Activated T-cell treated with anti-CD3 and anti-CD28 coated beads for 24 hours (primary cell): ENCODE measurements around the gene CFDP1.
A peak's percentile ranks its signal among the peaks of the same experiment; 100 is the strongest.

Experiments
- DNase-seq: peaks from one replicate; pipeline ENCODE4 v3.0.0-alpha.2; 2020; ENCODE audit warnings: low read depth

The CFDP1 gene

DNA sequence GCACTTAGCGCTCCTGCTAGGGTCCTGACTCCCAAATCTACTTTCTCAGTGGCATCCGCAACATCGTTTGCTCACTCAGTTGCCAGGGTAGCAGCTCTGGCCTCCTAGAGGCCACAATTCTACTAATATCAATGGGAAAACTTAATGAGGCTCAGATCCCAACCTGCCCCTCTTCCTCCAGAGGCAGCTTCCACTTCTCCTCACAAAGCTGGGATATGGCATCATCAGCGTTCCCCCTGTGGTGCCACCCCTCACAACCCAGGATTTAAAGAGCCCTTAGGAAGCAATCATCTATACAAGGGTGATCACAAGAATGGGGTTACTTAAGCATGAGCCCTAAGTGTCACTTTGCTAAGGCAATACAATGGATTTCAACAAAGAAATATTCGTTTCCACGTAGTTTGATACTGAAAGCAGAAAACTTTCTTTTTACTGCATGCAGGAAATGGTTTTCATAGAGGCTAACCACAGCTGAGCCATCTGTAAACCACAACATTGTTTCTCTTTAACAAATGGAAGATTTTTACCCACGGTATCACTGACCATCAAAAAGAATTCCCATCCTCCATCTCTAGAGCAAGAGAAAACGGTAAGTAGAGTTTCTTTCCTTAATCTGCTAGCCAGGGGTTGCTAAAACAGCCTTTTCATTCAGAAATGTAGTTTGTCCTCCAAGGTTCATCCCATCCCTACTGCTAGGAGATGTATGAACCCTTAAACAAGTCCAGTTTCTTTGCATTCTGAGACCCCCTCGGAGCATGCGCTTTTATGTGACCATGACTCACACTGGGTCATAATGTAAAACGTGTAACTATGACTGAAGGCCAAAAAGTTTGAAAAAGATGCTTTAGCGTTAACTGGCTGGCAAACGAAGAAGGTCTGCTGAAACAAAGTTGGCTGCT lies 113.5 kb downstream of the CFDP1 start:
- no peak for DNase-seq

DNA sequence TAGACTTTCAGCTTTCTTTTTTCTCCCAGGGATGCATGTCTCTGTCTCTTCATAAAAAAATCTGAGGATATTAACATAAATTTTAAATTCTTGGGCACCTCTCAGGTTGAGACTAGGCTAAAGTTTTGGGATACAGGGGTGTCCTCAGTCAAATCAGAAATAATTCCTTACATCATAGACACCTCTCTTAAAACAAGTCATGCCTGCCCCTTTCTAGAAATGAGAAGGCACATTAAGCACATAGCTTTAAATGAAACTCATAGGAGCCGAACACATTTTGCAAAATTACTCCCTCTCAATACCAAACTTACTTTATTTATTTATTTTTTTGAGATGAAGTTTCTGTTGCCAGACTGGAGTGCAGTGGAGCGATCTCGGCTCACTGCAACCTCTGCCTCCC lies 114.6 kb downstream of the CFDP1 start:
- no peak for DNase-seq

DNA sequence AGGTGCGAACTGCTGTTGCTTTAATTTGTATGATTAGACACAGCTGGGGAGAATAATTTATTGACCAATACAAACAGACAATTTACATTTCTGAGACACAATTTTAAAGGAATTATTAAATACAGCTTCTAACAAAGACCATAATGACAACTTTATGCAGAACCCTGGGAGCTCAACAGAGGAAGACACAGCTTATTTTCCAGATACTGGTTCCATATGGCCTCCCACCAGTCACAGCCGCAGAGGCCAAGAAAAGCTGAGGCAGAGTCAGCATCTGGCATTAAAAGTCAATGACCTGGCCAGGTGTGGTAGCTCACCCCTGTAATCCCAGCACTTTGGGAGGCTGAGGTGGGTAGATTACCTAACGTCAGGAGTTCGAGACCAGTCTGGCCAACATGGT lies 115.8 kb downstream of the CFDP1 start:
- DNase-seq: no peak

DNA sequence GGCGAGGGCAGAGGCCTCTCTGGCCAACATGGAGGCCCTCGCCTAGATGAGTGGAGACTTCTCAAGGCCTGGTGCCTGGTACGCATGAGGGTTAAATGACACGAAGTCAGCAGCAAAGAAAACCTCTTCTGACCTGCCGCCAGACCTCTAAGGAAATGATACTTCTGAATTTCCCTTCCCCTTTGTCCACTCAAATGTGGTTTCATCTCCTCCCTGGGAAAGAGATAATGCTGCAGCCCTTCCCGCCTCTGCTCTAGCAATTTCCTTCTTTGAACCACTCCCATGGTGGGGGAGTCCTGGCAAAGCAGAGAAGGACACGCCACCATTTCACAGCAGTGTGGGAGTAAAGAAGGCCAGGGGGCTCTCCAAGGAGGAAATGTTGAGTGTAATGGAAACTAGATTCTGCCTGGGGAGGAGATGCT lies 116.2 kb downstream of the CFDP1 start:
- DNase-seq: no peak

DNA sequence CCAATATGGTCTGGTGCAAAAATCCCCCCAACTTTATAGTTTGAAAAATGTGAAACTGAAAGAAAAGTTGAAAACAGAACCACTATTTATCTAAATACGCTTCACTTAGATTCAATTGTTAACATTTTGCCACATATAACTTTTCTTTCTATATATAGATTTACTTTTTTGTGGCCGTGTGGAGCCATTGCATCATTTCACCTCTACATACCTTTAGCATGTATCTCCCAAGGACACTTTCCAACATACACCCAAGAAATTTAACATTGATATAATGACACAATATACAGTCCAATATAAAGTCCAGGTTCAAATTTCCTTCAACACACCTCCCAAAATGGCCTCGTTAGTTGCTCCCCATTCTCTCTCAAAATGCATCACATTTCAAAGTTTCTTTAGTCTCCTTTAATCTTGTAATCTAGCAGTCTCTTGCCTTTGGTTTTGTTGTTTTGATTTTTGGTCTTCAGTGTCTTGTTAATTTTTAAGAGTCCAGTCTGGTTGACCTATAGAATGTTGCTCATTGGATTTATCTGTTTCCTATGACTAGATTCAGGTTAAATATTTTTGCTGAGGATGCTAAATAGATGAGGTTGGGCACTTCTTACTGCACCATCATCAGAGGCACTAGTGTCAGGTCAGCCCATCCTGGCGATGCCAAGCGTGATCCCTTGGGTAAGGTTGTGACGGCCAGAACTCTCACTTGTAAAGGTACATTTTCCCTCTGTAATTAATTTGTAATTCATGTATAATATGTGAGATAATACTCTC lies 117.6 kb downstream of the CFDP1 start:
- DNase-seq: no peak

DNA sequence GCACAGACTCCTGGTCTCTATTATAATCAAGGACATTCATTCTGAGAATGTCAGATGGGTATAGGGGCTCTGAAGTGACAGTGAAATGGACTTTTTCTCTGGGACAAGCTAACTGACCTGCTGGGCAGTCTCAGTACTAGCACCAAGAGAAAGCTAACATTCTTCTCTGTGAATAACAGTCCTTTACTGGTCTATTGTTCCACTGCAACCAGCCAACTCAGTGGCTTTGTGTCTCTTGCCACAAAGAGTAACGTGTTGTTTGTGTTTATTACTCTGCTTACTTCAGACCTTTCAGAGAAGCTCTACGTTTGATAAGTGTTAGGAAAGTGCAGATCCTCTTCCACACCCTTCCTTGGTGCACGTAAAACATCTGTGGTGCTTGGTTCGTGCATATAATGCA lies 120.4 kb downstream of the CFDP1 start:
- DNase-seq: no peak

DNA sequence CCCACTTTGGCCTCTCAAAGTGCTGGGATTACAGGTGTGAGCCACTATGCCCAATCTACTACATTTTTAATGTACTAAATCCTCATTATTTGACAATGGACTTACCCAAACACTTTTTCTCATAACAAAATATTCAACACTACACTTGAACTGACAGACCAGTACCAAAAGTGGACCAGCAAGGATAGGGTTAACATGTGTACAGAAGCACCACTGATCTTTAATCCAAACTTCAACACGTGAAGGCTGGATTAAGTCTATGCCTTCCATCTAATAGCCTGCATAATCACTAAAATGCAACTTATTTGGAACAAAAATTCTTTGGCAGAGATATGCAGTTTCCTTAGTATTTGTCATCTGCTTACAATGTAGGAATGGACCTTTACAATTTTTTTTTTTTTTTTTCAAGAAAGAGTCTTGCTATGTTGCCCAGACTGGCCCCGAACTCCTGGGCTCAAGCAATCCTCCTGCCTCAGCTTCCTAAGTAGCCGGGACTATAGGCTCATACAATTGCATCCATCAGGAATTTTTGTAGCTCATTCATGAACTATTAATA lies 121.8 kb downstream of the CFDP1 start:
- no peak for DNase-seq

DNA sequence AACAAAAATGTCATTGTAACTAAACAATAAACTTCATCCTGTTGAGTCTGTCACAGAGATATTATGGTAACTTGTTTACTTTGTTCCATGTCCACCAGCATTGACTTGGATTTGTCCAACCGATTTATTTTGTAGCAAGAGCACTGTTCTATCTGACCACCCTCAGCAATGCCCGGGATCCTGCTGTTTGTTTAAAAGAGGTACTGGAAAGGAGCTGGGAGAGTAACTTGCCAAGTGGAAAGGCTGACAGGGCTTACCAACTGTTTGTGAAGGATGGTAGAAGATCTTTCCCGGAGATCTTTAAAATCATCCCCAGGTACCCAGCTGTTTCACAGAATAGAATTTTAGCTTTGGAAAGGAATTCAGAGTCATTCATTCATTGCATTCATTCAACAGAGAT lies 122.8 kb downstream of the CFDP1 start:
- no peak for DNase-seq

DNA sequence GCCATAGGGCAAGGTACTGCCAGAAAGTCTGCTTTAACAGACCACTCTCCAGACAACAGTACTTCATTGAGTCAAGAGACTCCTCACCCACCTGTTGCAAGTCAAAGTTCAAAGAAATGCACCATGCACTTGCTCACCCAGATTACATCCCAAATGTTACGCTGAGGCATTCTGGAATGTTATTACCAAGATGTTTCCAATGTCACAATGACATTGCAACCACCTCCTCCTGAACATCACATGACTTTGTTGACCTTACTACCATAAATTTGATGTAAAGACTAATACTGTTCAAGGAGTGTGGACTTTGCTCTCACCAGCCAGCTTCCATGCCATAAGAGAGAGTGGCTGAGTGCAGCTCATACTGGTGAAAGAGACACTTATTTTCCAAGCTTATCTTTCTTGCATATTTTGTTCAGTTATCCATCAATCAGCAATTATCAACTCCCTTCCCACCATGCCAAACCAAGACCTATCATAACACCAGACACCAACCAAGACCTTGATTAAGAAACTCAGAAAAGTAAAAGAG lies 123.3 kb downstream of the CFDP1 start:
- no peak for DNase-seq

DNA sequence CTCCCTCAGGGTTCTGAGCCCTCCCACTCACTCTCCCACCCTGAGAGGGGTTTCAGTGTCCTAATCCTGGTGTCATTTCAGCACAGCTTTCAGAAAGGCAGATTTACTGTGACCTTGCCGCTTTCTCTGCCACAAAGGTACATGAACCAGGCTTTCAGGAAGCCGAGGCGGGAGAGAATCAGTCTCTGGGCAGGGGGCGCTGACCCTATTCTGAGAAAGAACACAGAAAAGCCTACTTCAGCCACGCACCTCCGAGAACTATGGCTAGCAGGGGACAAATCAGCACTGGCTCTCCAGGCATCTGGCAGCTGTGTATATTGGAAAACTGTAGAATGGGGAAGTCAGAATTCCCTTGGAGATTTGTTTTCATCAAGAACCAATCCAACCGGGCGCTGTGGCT lies 124.1 kb downstream of the CFDP1 start:
- DNase-seq: no peak

DNA sequence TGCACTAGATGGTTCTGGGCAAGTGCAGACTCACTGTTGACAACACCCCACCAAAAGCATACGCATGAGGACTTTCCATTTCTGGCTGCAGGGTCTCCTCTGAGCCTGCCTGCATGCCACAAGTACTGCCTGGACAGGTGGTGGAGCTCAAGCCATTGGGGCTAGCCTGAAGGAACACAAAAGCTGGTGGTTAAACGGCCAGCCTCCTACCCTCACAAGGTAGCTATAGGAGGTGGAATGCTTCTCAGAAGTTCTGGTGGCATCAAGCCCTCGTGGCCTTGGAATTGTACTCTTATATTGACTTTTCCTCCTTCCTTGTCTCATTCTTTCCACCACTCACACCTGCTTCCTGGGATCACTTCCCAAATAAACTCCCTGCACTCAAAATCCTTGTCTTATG lies 125.3 kb downstream of the CFDP1 start:
- no peak for DNase-seq

DNA sequence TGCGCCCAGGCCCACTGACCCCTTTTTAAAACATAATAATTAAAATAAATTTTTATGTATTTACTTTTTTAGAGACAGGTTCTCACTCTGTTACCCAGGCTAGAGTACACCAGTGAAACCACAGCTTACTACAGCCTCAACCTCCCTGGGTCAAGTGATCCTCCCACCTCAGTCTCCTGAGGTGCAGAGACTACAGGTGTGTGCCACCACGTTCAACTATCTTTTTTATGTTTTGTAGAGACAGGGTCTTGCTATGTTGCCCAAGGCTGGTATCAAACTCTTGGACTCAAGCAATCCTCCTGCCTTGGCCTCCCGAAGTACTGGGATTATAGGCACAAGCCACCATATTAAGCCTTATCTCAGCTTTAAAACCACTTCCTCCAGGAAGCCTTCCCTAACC lies 125.8 kb downstream of the CFDP1 start:
- no peak for DNase-seq

DNA sequence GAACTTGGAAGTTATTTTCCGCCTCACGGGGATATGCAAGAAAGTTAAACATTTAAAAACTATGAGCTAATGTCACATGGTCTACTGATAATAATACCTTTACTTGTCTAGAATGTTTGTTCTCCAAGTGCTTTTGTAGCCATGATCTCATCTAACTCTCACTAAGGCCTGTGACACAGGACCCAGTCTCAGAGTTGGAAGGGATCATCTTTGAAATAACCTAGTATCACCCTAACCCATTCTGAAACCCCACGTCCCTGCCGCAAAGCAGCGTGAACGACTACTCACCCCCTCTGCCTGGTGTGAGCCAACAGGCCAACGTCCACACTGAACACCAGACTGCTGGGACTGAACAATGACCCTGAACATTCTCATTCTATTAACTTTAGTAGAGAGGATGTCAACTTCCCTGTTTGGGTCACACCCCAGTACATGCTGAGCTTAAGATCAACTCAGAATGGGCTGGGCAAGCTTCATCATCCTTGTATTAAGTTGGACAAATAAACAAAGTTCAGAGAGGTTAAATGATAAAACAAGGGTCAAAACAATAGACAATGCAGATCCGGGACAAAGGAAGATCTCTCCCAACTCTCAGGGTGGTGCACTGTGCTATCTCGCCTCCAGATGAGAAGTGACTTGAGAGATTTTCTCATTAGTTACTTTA lies 127.1 kb downstream of the CFDP1 start:
- DNase-seq: no peak

DNA sequence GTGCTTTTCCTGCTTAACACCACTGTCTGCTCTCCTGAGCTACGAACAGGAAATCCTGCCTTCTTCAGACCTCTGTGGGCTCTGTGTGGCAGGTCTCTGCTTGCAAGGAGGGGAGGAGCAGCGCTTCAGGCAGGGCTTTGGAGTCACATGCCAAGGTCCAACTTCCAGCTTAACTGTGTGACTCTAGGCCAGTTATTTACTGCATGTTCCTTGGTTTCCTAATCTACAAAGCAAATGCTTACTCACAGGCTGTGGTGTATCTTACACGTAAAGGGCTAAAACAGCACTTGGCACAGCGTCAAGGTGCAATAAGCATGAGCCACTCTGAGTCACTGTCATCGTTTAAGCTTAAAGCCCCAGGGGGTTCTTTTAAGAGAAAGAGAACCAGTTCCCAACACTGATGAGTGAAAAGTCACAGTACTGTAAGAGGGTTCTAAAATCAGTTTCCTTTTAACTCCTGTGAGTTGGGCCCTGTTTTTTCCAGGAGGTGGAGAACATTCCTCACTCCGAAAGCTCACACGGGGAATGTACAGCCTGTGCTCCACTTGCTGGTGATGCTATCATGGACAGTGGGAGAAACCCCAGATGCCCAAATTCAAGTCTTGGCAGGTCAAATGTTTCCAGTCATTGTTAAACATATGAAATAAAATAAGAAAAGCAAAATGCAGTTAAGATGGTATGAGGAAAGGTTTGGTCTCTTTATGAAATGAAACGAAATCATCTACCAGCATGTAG lies 127.8 kb downstream of the CFDP1 start:
- DNase-seq: peak; percentile 54

DNA sequence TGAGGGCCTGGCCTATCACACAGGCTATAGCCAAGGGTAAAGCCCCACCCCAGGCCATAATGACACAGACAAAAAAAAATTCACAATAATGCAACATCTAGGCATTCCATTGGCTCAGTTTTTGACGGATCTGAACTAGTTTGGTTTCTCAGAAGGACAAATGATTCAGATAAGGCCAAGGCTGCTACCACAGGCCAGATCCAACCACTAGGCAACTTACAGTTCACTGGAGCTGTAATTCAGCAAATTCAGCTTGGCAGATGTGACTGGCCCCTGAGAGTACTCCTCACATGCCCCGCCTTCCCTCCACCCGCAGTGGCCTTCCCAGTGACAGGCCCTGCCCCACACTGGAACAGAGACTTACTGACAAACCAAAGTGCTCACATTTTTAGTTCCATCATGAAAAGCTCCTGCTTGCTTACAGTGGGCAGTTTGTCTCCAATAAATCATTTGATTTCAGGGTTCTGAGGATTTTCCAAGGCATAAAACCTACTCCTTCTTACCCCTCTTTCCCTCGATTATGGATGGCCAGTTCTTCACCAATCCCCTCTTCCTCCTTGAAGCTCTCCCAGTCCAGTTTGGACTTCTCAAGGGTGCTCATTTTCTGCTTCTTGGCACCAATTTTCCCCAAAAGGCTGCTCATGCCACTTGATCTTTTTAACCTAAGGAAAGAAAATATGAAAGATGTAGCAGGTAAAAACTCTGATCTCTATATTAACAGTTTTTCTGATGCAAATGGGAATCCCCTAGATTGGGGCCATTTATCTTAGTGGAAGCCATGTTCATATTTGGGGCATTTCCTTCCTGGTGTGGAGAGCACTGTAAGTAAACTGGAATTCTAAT lies 128.6 kb downstream of the CFDP1 start:
- no peak for DNase-seq

DNA sequence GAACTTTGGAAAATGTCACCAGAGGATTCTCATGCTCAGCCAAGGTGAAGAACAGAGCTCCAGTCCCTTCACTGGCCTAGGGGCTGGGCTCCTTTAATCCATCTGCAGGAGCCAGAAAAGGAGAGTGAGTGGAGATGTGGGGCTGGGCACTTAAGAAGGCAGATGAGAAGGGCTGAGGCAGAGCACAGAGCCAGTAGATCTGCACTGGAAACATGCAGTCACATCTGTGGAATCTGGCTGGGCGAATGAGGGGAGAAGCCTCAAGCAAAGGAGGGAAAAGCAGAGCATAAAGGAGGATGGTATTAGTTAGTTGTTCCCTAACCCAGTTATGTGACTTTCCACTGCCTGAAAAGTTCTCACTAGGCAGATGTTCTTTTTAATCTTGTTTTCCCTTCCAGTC lies 131.5 kb downstream of the CFDP1 start:
- no peak for DNase-seq

DNA sequence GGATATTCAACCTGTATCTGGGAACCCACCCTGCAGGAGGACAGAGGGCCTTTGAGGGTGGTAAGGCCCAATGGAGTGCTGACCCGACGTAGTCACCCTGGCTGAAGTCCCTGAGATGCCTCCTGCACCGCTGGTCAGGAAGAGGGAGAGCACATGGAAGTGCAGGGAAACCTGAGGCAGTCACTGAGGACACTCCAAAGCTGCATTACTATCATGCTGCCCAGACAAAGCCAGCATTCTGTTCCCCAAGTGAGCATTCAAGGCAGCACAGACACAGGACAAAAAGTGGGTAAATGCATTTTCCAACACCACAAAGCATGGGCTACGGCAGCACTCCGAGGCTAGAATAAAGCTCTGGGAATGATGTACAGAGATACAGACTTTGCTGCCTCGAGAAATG lies 135.0 kb downstream of the CFDP1 start:
- no peak for DNase-seq

DNA sequence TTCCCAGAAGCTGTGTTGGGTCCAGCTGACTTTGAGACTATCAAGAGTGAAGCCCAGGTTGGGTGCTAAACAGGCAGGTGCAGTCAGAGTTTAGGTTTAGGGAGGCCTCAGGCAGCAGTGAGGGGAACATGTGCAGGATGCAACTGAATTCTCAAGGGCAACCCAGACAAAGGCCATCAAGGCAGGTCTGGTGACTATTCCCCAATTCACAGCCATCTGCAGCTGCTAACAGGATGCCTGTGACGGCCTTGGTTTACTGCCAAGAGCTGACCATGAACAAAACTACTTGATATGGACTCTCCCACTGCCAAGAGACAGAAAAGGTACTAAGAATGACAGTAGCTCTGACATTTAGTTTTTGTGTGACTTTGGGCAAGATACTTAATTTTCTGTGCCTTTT lies 136.7 kb downstream of the CFDP1 start:
- DNase-seq: no peak

DNA sequence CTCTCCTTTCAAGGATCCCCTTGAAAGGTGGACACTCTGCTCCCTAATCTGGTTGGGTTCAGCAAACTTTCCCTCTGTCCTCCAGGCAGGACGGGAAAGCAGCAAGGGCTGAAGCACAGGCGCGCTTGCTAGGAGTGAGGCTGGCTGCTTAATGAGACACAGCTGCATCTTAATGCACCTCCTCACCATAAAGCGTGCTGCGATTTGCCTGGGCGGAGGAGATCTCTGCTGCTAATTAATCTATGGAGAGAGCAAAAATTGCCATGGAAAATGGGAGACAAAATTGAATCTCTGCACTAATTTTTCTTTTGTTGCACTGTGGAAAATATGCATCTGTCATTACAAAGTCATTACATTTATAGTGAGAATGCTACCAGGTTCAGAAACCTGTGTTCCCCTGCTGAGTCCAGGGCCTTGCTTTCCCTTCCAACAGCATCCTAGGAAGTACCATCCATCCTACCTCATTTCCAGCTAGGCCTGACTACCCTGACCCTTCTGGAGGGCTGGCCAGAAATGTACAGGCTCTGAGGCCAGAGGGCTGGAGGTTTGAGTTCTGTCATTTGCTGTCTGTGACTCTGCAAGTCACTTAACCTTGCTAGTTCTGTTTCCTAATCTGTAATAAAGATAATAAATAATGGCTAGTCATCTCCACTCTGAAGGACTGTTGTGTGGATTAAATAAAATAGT lies 138.4 kb downstream of the CFDP1 start:
- DNase-seq: no peak

DNA sequence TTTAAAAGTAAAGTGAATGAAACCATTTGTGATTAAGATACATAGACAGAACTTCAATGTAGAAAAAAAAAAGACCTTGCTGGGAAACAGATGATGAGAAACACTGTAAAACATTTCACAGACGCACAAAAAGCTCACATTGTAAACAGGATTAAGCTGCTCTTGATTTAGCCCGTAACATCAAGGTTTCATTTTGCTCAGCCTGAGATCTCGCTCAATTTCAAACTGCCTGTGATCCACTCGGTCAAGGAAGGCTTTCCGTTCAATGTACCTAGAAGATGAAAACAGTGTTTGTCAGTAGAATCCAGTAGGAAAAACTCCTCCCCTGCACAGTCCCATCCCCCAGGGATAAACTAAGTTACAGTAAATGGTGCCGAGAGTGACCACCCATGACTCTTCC lies 139.5 kb downstream of the CFDP1 start:
- DNase-seq: no peak
